ENCODE data around the gene PLA2G2C.

GRCh38 chr1:20188455-20188817 lies 2.1 kb upstream of the PLA2G2C start:
- TF ChIP-seq CTCF (IDR thresholded peaks at IDR 0.05; ENCODE audit: insufficient read depth, low read depth, low read length) (no peak), EZH2 (IDR thresholded peaks at IDR 0.05; ENCODE audit: insufficient read depth, low read length) (no peak)
